HG03025 (cell line): ENCODE measurements around the gene WDR82.

ENCODE experiments used
- ATAC-seq: cut with Tn5 transposase; IDR thresholded peaks from one replicate; pipeline ENCODE4 v1.9.1; 2021; ENCODE audit warnings: mild to moderate bottlenecking, moderate library complexity; ENCODE audit not compliant: unreplicated experiment, low FRiP score

The WDR82 gene

GRCh38 chr3:52310861-52311575 lies 32.6 kb upstream of the WDR82 start:
- no peak for ATAC-seq

- no peak for ATAC-seq
These were observed 29.9 kb upstream of the WDR82 start for GRCh38 chr3:52308308-52308707.

GRCh38 chr3:52306978-52307377 lies 28.5 kb upstream of the WDR82 start:
- ATAC-seq = no peak

- ATAC-seq = no peak
These were observed 27.5 kb upstream of the WDR82 start for GRCh38 chr3:52305926-52306325.

GRCh38 chr3:52303811-52304210 lies 25.4 kb upstream of the WDR82 start:
- ATAC-seq = no peak

- no peak for ATAC-seq
These were observed 24.1 kb upstream of the WDR82 start for GRCh38 chr3:52302426-52303145.

GRCh38 chr3:52299879-52300611 lies 21.6 kb upstream of the WDR82 start:
- no peak for ATAC-seq

GRCh38 chr3:52299247-52299878 lies 20.9 kb upstream of the WDR82 start:
- ATAC-seq = no peak

GRCh38 chr3:52298149-52299098 lies 20.0 kb upstream of the WDR82 start:
- ATAC-seq = no peak

- ATAC-seq = no peak
These were observed 19.0 kb upstream of the WDR82 start for GRCh38 chr3:52297242-52298148.

GRCh38 chr3:52295671-52296208 lies 17.3 kb upstream of the WDR82 start:
- no peak for ATAC-seq

- no peak for ATAC-seq
These were observed 16.1 kb upstream of the WDR82 start for GRCh38 chr3:52294320-52295150.

- ATAC-seq = no peak
These were observed 15.3 kb upstream of the WDR82 start for GRCh38 chr3:52293491-52294319.

GRCh38 chr3:52292247-52293065 lies 14.0 kb upstream of the WDR82 start:
- no peak for ATAC-seq

GRCh38 chr3:52291508-52292181 lies 13.2 kb upstream of the WDR82 start:
- ATAC-seq = no peak
